Peyer's patch (tissue), 4 donors: Measurements from ENCODE around the gene GLYAT. TPM values are rescaled to one million over a fixed set of nuclear protein-coding genes. Genes with fewer than 3 reads are reported as not detected.
A peak's percentile ranks its signal among the peaks of the same experiment; 100 is the strongest.
"Not testable (repeated sequence)": the region's sequence is repeated elsewhere in the genome, so short reads cannot be mapped to it uniquely, and the experiment has no call there.

ENCODE experiments used
- DNase-seq, 3 donors: peaks; one replicate each; pipeline ENCODE4 v3.0.0-alpha.2; 2017 to 2019
- H3K27ac ChIP-seq, 4 donors: fragments of 200-600 bp; sonication (generic); one replicate each; pipeline ENCODE4 v1.5.1; 2016 to 2019
- H3K27me3 ChIP-seq, 2 donors: fragments of 200-600 bp; sonication (generic); one replicate each; pipeline ENCODE4 v1.5.1; 2019
- H3K36me3 ChIP-seq, 3 donors: fragments of 200-600 bp; sonication (generic); one replicate each; pipeline ENCODE4 v1.5.1; 2016 to 2019
- H3K4me1 ChIP-seq, 4 donors: fragments of 200-600 bp; sonication (generic); one replicate each; pipeline ENCODE4 v1.5.1; 2016 to 2019
- H3K4me3 ChIP-seq, 4 donors: fragments of 200-600 bp; sonication (generic); 1 replicate in 3 of 4; 2 replicates in 1 of 4; pipeline ENCODE4 v1.5.1; 2016 to 2019; ENCODE audit warnings: mild to moderate bottlenecking in 1 of 4
- H3K9me3 ChIP-seq, 4 donors: fragments of 200-600 bp; sonication (generic); one replicate each; pipeline ENCODE4 v1.5.1; 2016 to 2019; ENCODE audit warnings: mild to moderate bottlenecking in 1 of 4
- CTCF ChIP-seq, 6 experiments: fragments of 450-650 bp in 4 of 6; fragments of 200-600 bp in 2 of 6; sonication (generic) in 1 of 6; IDR thresholded peaks; one replicate each; pipeline ENCODE4 v1.5.1; 2017 to 2019; ENCODE audit warnings: antibody characterized with exemption in 6 of 6, mild to moderate bottlenecking in 3 of 6, moderate library complexity in 1 of 6
- POLR2A ChIP-seq, 2 donors: fragments of 450-650 bp; IDR thresholded peaks; one replicate each; pipeline ENCODE4 v1.5.1; 2017; ENCODE audit warnings: antibody characterized with exemption in 2 of 2, mild to moderate bottlenecking in 2 of 2, moderate library complexity in 2 of 2
- total RNA-seq, 4 donors: library from RNA; depleted of rRNA; stranded (reverse); fragments of >200 nt; gene quantifications; one replicate each; pipeline ENCODE4 v1.1.0, GENCODE V29; 2016

GLYAT gene
- total RNA-seq, 4 donors from 2014 or later: not detected

DNA sequence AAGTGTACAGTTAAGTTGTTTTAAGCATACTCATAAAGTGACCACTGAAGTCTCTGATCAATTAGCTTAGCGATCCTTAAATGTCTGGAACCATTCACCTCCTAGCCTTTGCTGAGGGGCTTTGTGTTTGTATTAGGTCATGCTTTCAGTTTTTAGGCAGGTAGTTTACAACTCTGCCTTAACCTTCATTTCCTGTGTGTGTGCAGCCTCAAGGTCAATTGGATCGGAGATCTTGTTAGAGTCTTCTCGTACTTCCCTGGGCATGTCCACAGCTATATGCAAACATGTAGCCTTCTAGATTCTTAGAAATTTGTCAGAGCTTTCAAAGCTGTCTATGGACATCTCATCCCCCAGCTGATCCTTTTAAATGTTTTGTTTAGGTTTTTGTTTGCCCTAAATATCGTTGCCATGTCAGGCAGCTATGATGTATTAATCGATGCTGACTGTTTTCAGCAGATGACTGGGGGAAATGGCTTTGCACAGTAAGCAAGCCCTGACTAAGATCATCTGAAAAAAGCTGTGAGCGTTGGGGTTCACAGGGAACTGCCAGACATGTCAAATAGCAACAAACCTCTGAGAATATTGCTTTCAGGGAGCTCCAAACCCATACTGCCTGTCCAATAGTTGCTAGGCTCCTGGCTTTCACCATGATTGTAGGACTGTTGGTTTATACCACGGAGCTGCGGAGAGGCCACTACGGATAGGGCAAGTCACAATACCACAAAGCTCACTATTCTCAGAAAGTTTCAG lies 45.6 kb downstream of the GLYAT start:
- Histone ChIP-seq H3K4me3 (no peak overlapping the region), H3K36me3 (no peaks in the 10 kb centered on the region), H3K27ac (no peak overlapping the region), H3K4me1 (no peaks in the 10 kb centered on the region), H3K27me3 (no peaks in the 10 kb centered on the region), H3K9me3 (no peaks in the 10 kb centered on the region)
- no peak for TF ChIP-seq CTCF (IDR thresholded peaks at IDR 0.05)
- no peak for DNase-seq

GRCh38 chr11:58682660-58683059 lies 49.1 kb downstream of the GLYAT start:
- not testable (repeated sequence) for H3K4me1 ChIP-seq

DNA sequence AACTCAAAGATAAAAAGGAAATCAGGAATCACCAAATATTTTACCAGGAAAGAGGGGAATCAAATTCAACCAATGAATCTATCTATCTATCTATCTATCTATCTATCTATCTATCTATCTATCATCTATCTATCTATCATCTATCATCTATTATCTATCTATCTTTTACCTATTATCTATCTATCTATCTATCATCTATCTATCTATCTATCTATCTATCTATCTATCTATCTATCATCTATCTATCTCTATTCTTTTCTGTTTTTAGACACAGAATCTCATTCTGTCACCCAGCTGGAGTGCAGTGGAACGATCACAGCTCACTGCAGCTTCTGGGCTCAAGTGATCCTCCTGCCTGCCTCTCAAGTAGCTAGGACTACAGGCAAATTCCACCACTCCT lies 54.2 kb downstream of the GLYAT start:
- H3K4me3 ChIP-seq, H3K36me3 ChIP-seq, H3K27me3 ChIP-seq, H3K9me3 ChIP-seq, DNase-seq, H3K4me1 ChIP-seq, H3K27ac ChIP-seq: not testable (repeated sequence)

More at GRCh38 chr11:58682660-58683059, 49.1 kb downstream of the GLYAT start:
- H3K9me3 ChIP-seq, DNase-seq, H3K27ac ChIP-seq, H3K27me3 ChIP-seq, H3K4me3 ChIP-seq, H3K36me3 ChIP-seq: not testable (repeated sequence)

DNA sequence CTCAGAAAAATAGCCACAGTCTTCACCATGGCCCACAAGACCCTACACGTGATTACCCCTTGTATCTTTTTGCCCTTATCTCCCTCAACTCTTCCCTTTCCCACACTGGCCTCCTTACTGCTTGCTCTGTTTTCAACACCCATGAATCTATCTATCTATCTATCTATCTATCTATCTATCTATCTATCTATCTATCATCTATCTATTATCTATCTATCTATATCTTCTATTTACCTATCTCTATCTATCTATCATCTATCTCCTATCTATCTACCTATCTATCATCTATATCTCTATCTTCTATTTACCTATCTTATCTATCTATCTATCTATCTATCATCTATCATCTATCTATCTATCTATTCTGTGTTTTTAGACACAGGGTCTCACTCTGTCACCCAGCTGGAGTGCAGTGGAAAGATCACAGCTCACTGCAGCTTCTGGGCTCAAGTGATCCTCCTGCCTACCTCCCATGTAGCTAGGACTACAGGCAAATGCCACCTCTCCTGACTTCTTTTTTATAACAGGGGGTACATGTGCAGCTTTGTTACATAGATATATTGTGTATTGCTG lies 55.1 kb downstream of the GLYAT start:
- no peak for DNase-seq
- Histone ChIP-seq H3K27ac (no peak overlapping the region), H3K4me1 (no peaks in the 10 kb centered on the region), H3K4me3 (no peak overlapping the region), H3K9me3 (no peaks in the 10 kb centered on the region), H3K36me3 (no peaks in the 10 kb centered on the region), H3K27me3 (no peaks in the 10 kb centered on the region)
- TF ChIP-seq POLR2A (IDR thresholded peaks at IDR 0.05) (no peak), CTCF (IDR thresholded peaks at IDR 0.05) (no peak)

- Histone ChIP-seq H3K27me3 (no peaks in the 10 kb centered on the region), H3K36me3 (no peaks in the 10 kb centered on the region), H3K4me3 (no peak overlapping the region), H3K4me1 (no peaks in the 10 kb centered on the region), H3K9me3 (no peaks in the 10 kb centered on the region), H3K27ac (no peak overlapping the region)
- DNase-seq: peak; percentile 70 to 93 (median 87)
- no peak for TF ChIP-seq POLR2A (IDR thresholded peaks at IDR 0.05)
- TF ChIP-seq CTCF (IDR thresholded peaks at IDR 0.05): peak; percentile 65 to 94 (median 87)
Observed at GRCh38 chr11:58675334-58676155, 56.2 kb downstream of the GLYAT start.

GRCh38 chr11:58674609-58675008 lies 57.1 kb downstream of the GLYAT start:
- H3K27ac ChIP-seq: no peak overlapping the region

More at GRCh38 chr11:58674609-58675008, 57.1 kb downstream of the GLYAT start:
- DNase-seq: no peak
- Histone ChIP-seq H3K27me3 (no peaks in the 10 kb centered on the region), H3K36me3 (no peaks in the 10 kb centered on the region), H3K9me3 (no peaks in the 10 kb centered on the region), H3K4me1 (no peaks in the 10 kb centered on the region), H3K4me3 (no peak overlapping the region)
- TF ChIP-seq CTCF (IDR thresholded peaks at IDR 0.05): no peak
- no peak for TF ChIP-seq POLR2A (IDR thresholded peaks at IDR 0.05)
